NCI-H2107 treated with DMSO at 0.1 percent for 48 hours (cell line): ENCODE results near the gene RAB10.
"Not testable (repeated sequence)": the region's sequence is repeated elsewhere in the genome, so short reads cannot be mapped to it uniquely, and the experiment has no call there.

ENCODE experiments used
- DNase-seq: peaks from one replicate; lab custom pipeline; 2025; ENCODE audit not compliant: unreplicated experiment; lab: John Stamatoyannopoulos, UW

Gene RAB10

DNA sequence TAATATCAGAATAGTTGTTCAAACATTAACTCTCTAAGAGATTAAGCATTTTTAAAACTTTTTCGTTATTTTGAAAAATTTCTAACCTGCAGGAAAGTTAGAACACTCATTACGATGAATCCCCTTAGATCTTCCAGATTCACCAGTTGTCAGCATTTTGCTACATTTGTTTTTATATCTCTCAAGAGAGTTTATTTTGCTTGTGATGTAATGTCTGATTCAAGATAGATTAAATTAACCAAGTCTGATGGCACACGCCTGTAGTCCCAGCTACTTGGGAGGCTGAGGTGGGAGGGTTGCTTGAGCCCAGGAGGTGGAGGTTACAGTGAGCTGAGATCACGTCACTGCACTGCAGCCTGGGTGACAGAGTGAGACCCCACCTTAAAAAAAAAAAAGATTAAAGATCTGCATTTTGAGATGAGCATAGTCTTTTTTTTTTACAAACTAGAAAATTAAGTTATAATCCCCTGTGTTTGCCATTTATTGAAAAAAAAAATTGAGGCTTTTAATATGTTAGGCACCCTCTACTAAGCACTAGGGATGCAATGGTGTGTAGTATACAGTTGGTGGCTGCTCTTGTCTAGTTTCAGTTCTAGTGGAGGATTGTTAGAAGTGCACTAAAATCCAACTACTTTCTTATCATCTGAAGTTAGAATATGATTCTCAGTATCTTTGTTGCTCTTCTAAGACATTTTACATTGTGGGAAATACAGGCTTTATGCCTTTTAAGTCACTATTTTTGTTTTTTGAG, 20.9 kb downstream of the RAB10 start:
- no peak for DNase-seq

DNA sequence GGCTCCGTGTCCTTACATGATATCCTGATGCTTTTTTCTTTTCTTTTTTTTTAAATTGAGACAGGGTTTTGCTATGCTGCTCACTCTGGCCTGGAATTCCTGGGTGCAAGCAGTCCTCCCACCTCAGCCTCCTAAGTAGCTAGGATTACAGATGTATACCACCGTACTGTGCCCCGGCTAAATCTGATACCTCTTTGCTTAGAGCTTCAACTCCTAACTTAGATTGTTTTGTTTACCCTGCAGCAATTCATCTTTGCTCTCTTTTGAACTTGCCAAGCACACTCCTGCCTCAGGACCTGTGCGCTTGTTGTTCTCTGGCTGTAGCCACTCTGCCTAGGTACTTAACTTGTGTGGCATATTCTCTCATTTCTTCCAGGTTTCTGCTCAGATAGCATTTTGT, 24.5 kb downstream of the RAB10 start:
- no peak for DNase-seq

DNA sequence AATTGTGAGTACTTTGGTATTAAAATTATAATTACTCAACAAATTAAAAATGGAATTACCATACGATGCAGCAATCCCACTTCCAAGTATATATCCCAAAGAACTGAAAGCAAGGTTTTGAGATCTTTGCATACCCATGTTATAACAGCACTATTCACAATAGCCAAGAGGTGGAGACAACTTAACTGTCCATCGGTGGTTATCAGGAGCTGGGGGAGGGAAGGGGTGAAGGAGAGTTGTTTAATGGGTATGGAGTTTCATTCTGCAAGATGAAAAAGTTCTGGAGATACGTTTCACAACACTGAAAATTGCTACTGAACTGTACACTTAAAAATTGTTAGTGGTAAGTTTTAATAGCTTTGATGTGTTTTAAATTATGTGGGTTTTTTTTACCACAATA, 25.7 kb downstream of the RAB10 start:
- no peak for DNase-seq

DNA sequence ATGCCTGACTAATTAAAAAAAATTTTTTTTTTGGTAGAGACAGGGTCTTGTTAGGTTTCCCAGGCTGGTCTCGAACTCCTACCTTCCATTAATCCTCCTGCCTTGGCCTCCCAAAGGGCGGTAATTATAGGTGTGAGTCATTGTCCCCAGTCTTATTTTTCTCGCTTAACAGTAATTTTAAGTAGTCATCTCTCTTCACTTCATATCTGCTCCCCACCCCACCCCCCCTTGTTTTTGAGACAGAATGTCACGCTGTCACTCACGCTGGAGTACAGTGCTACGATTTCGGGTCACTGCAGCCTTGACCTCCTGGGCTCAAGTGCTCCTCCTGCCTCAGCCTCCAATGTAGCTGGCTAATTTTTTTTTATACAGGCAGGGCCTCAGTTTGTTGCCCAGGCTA, 27.7 kb downstream of the RAB10 start:
- DNase-seq = no peak

DNA sequence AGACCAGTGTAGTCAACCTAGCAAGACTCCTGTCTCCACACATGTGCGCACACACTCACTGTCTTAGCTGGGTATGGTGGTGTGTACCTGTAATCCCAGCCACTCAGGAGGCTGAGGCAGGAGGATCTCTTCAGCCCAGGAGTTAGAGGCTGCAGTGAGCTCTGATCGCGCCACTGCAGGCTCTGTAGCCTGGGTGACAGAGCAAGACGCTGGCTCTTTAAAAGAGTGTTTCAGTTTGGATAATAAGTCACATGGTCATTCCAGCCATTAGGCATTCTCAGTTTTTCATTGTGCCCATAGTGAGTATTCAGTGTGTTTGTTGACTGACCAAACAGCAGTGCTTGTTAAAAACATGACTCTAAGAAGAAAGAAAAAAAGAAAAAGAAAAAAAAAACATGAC, 31.0 kb downstream of the RAB10 start:
- no peak for DNase-seq

DNA sequence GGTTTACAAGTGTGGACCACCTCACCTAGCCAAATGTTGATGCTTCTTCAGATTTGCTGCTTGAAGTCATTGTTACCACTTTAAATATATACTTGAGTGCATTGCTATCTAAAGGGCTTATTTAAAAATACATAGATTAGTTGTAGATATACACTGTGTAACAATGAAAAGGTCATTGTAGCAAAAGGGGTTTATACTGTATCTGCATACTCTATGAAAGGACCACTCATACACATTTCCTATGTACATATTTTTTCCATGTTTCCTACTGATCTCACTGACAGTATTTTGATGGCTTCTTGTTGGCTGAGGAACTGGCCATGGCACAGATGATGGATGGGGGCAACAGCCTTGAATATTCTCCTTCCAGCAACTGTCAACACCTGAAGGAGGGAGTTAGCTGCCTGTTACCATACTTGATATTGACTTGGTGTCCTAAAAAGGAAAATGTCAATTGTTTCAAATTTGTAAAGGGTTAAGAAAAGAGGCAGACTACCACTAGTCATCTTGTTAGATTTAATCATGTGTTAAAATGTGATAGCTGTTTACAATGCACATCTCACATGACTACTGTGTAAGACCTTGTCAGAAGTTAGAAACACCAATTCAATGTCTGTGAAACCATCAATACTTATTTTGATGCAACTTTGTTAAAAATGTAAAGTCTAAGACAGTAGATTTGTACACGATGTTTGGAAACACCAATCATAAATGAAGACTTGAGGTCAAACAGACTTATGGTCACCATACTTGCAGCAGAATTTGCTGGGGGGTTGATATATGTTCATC, 33.5 kb downstream of the RAB10 start:
- DNase-seq = no peak

DNA sequence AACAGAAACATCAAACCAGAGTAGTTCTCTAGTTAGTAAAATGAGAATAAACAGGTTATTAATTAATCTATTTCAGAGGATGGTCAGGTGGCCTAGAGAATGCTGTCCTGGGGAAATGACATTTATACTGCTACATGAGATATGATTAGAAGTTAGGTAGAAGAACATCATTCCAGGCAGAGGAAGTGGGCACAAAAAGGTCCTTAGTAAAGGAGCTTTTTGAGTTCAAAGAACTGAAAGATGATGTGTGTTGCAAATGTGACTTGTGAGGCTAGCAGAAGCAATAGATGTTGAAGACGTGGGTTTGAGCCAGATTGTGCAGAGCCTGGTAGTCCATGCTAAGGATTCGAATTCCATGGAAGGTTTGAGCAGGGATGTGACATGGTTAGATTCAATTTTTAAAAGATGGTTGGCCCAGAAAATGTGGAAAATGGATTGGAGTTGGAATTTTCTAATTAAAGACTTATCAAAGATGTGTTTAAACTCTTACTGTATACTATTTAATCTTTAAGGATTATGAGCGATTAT, 34.2 kb downstream of the RAB10 start:
- DNase-seq = no peak

DNA sequence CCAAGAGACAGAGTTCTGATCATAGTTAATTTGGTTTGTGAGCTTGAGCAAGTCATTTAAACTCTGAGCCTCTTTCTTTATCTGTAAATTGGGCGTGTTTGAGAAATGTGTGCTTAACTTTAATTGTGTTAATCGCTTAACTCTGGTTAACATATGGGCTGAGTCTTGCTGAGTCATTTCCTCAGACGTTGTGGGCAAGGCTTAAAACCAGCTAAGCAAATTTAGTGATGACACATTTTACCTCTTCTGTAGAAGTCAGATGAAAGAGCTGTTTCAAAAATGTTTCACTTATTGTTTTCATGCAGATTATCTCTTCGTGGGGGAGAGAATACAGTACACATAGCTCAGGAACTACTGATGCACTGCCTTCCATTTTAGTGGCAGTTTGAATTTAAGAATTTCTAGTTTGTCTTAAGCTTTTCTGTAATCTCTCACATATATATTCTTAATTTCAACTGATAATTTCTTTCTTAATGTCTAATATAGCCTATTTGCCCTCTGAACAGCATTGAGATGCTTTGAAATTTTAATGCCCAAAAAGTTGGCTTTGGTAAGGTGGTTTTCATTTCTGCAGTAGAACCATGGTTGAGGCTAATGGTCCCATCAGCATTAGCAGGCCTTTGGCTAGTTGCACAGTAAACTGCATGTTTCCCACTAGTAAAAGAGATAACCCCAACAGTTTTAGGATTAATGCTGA, 34.9 kb downstream of the RAB10 start:
- DNase-seq = no peak

DNA sequence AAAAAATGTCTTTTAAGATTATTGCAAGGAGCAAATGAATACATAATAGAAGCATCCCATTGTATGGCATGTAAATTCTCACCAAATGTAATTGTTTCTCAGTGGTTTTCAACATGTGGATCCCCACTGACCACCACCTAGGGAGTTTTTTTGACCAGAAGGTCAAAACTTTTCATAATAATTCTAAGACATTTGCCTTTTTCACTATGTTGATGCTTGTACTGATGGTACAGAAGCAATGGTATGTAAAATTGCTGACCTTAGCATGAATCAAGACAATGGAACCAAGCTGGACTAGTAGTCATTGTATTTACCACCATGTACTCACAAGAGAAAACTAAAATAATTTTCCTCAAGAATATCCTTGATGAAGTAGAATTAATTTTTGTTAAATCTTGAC, 36.8 kb downstream of the RAB10 start:
- DNase-seq = no peak

DNA sequence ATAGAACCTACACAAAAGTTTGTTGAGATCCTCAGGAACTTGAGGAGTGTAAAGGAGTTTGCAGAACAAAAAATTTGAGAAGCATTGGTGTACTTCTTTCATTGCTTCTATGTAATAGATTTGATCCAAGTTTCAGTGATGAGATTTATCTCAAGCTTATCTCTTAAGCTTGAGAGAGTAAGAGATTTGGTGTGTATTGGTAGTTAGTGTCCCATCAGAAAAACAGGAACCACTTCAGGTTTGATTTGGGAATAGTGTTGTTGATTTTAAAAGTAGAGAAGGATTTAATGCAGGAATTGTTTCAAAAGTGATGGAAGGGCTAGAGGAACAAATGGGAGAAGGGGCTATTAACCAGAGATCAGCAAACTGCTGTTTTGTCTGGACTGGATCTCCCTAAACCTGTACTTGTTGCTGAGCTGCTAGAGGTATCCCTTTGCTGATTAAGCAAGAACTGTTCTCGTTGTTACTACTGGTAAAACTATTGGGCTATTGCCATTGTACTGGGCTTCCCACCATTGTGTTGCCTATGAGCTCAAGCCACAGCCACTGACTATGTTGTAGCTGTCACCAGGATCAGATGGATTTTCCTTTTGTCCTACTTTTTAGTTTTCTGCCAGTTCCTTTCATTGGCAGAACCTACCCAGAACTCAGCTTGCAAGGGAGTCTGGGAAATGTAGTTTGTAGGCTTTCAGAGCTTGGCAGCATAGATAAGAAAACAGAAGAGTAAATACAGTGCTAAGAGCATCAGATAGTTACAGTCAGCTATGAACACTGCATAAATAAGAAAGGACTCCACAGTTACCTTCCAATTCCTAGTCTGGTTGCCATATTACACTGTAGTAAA, 39.3 kb downstream of the RAB10 start:
- DNase-seq = no peak

DNA sequence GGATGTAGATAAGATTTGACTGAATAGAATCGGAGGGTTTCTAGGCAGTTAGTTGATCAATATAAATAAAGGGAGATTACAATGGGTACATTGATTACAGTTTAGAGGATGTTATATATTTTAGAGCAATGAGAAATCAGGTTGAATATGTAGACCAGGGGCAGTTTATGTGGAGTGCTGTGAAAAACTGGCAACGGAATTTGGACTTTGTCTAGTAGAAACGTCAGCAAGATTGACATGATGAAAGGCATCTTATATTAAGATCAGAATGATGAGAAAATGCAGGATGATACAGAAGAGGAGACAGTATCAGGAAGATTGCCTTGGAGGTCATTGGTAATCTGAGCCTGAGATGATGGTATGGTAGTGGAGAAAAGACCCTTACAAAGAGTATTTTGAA, 39.9 kb downstream of the RAB10 start:
- no peak for DNase-seq

DNA sequence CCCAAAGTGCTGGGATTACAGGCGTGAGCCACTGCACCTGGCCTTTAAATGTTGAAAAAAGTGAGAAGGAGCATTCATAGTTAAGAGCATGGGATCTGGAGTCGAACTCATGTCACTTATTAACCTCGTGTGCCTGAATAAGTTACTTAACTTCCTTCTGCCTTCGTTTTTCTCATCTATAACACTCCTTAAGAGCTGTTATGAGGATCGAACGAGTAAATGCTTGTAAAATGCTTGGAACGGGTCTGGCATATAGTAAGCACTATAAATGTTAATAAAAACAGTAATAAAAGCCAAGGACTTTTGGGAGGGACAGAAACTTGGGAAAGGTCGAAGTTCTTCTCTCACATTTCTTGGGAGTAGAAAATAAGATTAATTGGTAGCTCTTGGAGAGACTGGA, 40.8 kb downstream of the RAB10 start:
- DNase-seq = no peak

DNA sequence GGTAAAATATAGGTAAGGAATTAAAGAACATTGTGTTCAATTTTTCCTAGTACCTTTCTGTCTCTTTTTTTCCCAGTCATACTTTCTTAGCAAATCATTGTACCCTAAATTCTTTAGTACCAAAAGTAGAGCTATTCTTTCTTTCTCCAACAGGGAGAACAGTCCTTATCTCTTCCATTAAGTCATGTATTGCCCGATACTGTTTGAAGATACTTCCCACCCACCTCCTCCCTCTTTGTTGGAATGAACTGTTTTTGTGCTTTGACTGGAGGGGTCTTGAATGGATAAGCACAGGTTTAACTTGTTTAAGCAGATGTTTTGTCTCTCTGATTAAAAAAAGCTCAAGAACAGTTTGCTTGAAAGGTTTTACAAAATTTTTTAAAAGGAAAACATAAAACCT, 41.3 kb downstream of the RAB10 start:
- no peak for DNase-seq

DNA sequence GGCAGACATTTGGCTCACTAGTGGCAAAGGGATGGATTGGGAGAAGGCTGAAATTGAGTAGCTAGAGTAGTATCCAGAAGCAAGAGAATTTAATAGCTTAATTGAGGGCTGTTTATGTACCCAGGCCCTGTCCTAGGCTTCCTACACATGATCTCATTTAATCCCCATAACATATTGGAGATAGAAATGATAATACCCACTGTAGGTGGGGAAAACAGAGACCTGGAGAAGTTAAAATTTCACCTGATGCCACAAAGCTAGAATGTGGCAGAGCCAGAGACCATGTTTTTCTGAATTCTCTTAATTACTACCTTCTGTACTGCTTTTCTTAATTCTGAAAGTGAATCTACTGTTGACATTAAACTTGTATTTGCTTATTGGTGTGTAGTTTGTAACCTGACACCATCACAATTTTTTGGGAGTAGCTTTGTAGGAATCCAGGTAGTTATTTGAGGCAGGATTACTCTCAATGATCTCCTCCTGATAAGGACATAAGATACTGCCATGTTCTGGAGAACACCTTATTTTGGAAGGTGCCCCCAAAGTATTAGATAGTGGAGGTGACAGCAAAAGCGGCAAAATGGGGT, 42.2 kb downstream of the RAB10 start:
- no peak for DNase-seq

DNA sequence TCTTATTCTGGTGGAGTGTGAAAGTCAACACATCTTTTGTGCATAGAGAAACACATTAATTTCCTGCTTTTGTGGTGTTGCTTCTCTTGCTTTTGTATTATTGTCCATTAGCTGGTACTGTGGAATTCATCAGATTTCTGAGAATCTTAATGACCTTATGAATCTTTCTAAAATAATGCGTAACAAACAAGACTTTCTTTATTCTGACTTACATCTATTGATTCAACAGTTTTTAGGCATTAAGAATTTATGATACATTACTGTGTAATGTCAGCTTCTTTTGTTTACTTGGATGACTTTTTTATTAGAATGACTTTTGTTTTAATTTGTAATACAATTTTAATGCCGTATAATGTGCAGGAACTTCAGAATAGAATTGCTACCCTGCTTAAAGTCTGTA, 43.4 kb downstream of the RAB10 start:
- DNase-seq = no peak

DNA sequence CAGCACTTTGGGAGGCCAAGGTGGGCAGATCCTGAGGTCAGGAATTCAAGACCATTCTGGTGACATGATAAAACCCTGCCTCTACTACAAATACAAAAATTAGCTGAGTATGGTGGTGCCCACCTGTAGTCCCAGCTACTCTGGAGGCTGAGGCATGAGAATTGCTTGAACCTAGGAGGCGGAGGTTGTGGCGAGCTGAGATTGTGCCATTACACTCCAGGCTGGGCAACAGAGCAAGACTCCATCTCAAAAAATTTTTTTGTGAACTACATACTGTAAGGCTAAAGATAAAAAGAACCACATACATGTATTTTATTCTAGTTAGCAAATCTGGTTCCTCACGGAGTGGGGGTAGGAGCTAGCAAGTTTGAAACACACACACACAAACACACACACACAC, 45.1 kb downstream of the RAB10 start:
- no peak for DNase-seq

DNA sequence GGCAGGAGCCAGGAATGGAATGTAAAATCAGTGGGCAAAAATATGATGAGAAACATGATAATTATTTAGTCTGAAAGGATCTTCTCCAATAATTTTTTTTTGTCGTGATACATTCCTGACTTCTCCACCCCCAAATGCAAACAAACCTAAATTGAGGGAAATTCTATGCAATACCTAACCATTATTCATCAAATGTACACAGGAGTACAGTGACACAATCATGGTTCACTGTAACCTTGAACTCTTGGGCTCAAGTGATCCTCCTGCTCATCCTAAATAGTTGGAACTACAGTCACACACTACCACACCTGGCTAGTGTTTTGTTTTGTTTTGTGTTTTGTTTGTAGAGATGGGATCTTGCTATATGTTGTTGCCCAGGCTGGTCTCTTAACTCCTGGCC, 46.5 kb downstream of the RAB10 start:
- no peak for DNase-seq

DNA sequence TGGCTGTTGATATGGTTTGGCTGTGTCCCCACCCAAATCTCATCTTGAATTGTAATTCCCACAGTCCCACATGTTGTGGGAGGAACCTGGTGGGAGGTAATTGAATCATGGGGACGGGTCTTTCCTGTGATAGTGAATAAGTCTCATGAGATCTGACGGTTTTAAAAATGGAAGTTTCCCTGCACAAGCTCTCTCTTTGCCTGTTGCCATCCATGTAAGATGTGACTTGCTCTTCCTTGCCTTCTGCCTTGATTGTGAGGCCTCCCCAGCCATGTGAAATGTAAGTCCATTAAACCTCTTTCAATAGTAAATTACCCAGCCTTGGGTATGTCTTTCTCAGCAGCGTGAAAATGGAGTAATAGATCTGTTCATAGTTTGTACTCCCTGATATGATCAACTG, 47.0 kb downstream of the RAB10 start:
- not testable (repeated sequence) for DNase-seq

DNA sequence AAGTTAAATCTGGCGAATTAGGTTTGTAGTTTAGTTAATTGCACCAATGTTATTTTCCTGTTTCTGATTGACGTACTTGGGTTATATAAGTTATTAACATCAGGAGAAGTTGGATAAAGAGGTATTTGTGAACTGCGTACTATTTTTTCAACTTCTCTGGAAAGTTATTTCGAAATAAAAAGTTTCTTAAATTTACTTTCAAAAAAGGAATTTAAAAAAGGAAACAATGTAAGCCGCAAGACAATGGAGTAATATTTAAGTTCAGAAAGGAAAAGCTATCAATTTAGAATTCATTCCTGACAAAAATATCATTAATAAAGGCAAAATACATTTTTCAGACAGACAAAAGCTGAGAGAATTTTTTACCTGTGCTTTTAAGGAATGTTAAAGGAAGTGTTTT, 47.7 kb downstream of the RAB10 start:
- DNase-seq = no peak

DNA sequence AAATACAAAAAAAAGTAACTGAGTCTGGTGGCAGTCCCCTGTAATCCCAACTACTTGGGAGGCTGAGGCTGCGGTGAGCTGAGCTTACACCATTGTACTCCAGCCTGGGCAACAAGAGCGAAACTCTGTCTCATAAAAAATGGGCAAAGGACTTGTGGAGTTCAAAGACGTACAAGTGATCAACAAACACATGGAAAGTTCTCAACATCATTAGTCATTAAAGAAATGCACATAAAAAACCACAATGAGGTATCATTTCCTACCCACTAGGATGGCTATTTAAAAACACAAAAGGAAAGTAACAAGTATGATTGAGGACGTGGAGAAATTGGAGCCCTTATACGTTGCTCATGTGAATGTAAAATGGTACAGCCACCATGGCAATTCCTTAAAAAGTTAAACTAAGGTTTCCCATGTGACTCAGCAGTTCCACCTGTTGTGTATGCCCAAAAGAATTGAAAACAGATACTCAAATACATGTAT, 52.3 kb downstream of the RAB10 start:
- peak; percentile 61 for DNase-seq
